Measurements from ENCODE around the gene STT3A. TPM values are rescaled to one million over a fixed set of nuclear protein-coding genes. Genes with fewer than 3 reads are reported as not detected.

Gene STT3A
- total and polyA plus RNA-seq, 3 experiments from 2014 or later = 90.6 to 143 (median 140) TPM

- CTCF ChIA-PET = no interaction called here
- no peak overlapping the region for H3K4me3 ChIP-seq (ENCODE audit: low read length)
- H3K4me3 Mint-ChIP-seq = no peak overlapping the region
- no peak for DNase-seq
- H3K27me3 Mint-ChIP-seq = no peaks in the 10 kb centered on the region
- peaks cover 0 to 24% (median 10%) of the 10 kb centered on the region in 3 donors for H3K36me3 Mint-ChIP-seq
- POLR2A ChIA-PET = no interaction called here
- no peak overlapping the region for H3K27ac Mint-ChIP-seq
- H3K36me3 ChIP-seq (ENCODE audit: insufficient read depth, low read length) = no peaks in the 10 kb centered on the region
- no peaks in the 10 kb centered on the region for H3K4me1 Mint-ChIP-seq
- H3K9me3 Mint-ChIP-seq = peaks cover 0 to 1% (median 0%) of the 10 kb centered on the region in 5 donors
- no peaks in the 10 kb centered on the region for H3K27me3 ChIP-seq (ENCODE audit: insufficient read depth, low read length, poor library complexity, severe bottlenecking)
- no peak overlapping the region for H3K27ac ChIP-seq (ENCODE audit: low read depth, low read length)
- H3K9me3 ChIP-seq (ENCODE audit: low read length) = no peaks in the 10 kb centered on the region
- H3K4me1 ChIP-seq (ENCODE audit: insufficient read depth, low read length) = no peaks in the 10 kb centered on the region
Measured at GRCh38 chr11:125670172-125670571, 77.5 kb downstream of the STT3A start.

GRCh38 chr11:125671561-125671960 lies 78.9 kb downstream of the STT3A start:
- H3K4me1 ChIP-seq (ENCODE audit: insufficient read depth, low read length) = no peaks in the 10 kb centered on the region
- H3K36me3 ChIP-seq (ENCODE audit: insufficient read depth, low read length) = no peaks in the 10 kb centered on the region
- CTCF ChIA-PET = interaction anchor here (0.9 kb wide), 1 partner anchor 9 kb away, joined by 3 read pairs; the partner anchor contains the start of gene ACRV1
- no peaks in the 10 kb centered on the region for H3K27me3 ChIP-seq (ENCODE audit: insufficient read depth, low read length, poor library complexity, severe bottlenecking)
- H3K4me3 Mint-ChIP-seq = no peak overlapping the region
- H3K4me3 ChIP-seq (ENCODE audit: low read length) = no peak overlapping the region
- peak overlapping the region in 1 of 8 donors; percentile 11 for H3K27ac Mint-ChIP-seq
- H3K9me3 Mint-ChIP-seq = peaks cover 0 to 1% (median 0%) of the 10 kb centered on the region in 5 donors
- H3K27me3 Mint-ChIP-seq = no peaks in the 10 kb centered on the region
- no peaks in the 10 kb centered on the region for H3K9me3 ChIP-seq (ENCODE audit: low read length)
- no peaks in the 10 kb centered on the region for H3K4me1 Mint-ChIP-seq
- POLR2A ChIA-PET = interaction anchor here (0.7 kb wide), 1 partner anchor 12 kb away, joined by 3 read pairs; no protein-coding TSS in a partner anchor
- H3K27ac ChIP-seq (ENCODE audit: low read depth, low read length) = no peak overlapping the region
- no peak for DNase-seq
- H3K36me3 Mint-ChIP-seq = peaks cover 0 to 16% (median 10%) of the 10 kb centered on the region in 3 donors

Other genes starting within 250 kb of the STT3A start
- gene FEZ1, start 96.6 kb upstream of the STT3A start, total RNA-seq = 1 to 10 TPM; 2.4 to 2.7 TPM
- 14.6 TPM for gene FEZ1, start 96.6 kb upstream of the STT3A start, polyA plus RNA-seq
- gene EI24, start 23.4 kb upstream of the STT3A start, total RNA-seq = 10 to 100 TPM; 62.7 to 65.7 TPM
- 71.7 TPM for gene EI24, start 23.4 kb upstream of the STT3A start, polyA plus RNA-seq
- 100 to 1,000 TPM; 139 to 144 TPM for gene CHEK1, start 32.3 kb downstream of the STT3A start, total RNA-seq
- gene CHEK1, start 32.3 kb downstream of the STT3A start, polyA plus RNA-seq = 1.2 TPM
- not detected for gene ACRV1, start 88.0 kb downstream of the STT3A start, total RNA-seq
- gene ACRV1, start 88.0 kb downstream of the STT3A start, polyA plus RNA-seq = not detected
- gene PATE1, start 153.4 kb downstream of the STT3A start, total RNA-seq = not detected
- gene PATE1, start 153.4 kb downstream of the STT3A start, polyA plus RNA-seq = not detected
- not detected for gene PATE2, start 186.0 kb downstream of the STT3A start, total RNA-seq
- gene PATE2, start 186.0 kb downstream of the STT3A start, polyA plus RNA-seq = not detected
- not detected for gene PATE3, start 195.3 kb downstream of the STT3A start, total RNA-seq
- gene PATE3, start 195.3 kb downstream of the STT3A start, polyA plus RNA-seq = not detected
- gene PATE4, start 240.5 kb downstream of the STT3A start, total RNA-seq = not detected
- not detected for gene PATE4, start 240.5 kb downstream of the STT3A start, polyA plus RNA-seq